Measurements from ENCODE around the gene FOXL3.

FOXL3 gene

DNA sequence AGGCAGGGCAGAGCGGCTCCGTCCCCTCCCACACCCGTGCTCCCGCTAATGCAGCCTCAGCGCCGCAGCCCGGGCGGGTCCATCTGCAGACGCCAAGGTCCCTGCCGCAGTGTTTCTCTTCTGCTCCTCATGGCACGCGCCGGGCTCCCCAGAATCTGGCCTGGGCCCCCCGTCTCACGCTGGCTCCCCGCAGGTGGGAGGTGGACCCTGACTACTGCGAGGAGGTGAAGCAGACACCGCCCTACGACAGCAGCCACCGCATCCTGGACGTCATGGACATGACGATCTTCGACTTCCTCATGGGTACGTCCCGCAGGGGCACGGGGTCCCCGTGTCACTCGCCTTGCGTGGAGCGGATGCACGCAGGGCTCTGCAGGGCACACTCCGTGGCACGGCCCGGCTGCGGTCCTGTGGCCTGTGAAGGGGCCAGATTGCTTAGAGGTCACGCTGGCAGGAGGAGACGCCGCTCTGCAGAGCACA, 33.5 kb upstream of the FOXL3 start:
- H3K27me3 ChIP-seq (replicated peaks; ENCODE audit: control insufficient read depth, insufficient read depth, low read length) = no peaks in the 10 kb centered on the region
- TF ChIP-seq, protein P1, sequence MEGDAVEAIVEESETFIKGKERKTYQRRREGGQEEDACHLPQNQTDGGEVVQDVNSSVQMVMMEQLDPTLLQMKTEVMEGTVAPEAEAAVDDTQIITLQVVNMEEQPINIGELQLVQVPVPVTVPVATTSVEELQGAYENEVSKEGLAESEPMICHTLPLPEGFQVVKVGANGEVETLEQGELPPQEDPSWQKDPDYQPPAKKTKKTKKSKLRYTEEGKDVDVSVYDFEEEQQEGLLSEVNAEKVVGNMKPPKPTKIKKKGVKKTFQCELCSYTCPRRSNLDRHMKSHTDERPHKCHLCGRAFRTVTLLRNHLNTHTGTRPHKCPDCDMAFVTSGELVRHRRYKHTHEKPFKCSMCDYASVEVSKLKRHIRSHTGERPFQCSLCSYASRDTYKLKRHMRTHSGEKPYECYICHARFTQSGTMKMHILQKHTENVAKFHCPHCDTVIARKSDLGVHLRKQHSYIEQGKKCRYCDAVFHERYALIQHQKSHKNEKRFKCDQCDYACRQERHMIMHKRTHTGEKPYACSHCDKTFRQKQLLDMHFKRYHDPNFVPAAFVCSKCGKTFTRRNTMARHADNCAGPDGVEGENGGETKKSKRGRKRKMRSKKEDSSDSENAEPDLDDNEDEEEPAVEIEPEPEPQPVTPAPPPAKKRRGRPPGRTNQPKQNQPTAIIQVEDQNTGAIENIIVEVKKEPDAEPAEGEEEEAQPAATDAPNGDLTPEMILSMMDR (IDR thresholded peaks at IDR 0.05; ENCODE audit: insufficient read depth, low read length, poor library complexity, severe bottlenecking) = no peak
- H3K36me3 ChIP-seq (ENCODE audit: control insufficient read depth, insufficient read depth, low read length) = no peaks in the 10 kb centered on the region
- DNase-seq (ENCODE audit: extremely low read depth, insufficient read length) = no peak
- H3K4me3 ChIP-seq (replicated peaks; ENCODE audit: low read depth, low read length) = no peak overlapping the region

DNA sequence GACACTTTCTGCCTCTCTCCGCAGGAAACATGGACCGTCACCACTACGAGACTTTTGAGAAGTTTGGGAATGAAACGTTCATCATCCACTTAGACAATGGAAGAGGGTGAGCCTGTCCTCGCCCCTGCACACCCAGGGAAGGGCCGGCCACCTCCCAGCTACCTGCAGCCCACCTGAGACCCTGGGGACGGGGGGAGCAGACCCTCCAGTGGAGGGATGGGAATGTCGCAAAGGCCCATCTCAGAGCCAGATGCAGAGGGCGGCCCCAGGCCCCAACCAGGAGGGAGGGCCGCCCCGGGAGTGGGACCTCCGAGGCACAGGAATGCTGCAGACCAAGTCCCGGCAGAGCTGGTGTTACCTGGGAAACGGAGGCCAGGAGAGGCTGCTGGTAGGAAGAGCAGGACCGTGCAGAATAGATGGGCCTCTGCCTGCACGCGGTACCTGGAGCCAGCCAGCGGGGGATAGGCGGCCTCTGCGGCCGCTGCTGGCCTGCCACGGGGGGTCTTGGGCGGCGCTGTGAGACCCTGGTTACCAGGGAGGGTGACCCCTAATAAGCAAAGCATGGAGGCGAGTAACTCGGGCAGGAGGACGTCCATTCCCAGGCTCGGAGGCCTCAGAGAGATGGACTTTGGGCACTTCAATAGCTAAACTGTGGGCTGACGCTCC, 32.9 kb upstream of the FOXL3 start:
- Histone ChIP-seq H3K36me3 (ENCODE audit: control insufficient read depth, insufficient read depth, low read length) (no peaks in the 10 kb centered on the region), H3K27me3 (replicated peaks; ENCODE audit: control insufficient read depth, insufficient read depth, low read length) (no peaks in the 10 kb centered on the region), H3K4me3 (replicated peaks; ENCODE audit: low read depth, low read length) (no peak overlapping the region)
- DNase-seq (ENCODE audit: extremely low read depth, insufficient read length) = no peak
- TF ChIP-seq, protein P1 (IDR thresholded peaks at IDR 0.05; ENCODE audit: insufficient read depth, low read length, poor library complexity, severe bottlenecking) = no peak

DNA sequence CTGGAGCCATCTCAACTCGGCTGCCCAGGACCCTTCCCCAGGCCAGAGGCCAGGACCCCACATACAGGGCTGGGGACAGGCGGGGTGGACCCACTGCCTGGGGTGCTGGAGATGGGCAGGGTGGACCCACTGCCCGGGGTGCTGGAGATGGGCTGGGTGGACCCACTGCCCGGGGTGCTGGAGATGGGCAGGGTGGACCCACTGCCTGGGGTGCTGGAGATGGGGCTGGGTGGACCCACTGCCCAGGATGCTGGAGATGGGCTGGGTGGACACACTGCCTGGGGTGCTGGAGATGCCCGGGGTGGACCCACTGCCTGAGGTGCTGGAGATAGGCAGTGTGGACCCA, 32.4 kb upstream of the FOXL3 start:
- DNase-seq (ENCODE audit: extremely low read depth, insufficient read length) = no peak
- Histone ChIP-seq H3K4me3 (replicated peaks; ENCODE audit: low read depth, low read length) (no peak overlapping the region), H3K36me3 (ENCODE audit: control insufficient read depth, insufficient read depth, low read length) (no peaks in the 10 kb centered on the region)

DNA sequence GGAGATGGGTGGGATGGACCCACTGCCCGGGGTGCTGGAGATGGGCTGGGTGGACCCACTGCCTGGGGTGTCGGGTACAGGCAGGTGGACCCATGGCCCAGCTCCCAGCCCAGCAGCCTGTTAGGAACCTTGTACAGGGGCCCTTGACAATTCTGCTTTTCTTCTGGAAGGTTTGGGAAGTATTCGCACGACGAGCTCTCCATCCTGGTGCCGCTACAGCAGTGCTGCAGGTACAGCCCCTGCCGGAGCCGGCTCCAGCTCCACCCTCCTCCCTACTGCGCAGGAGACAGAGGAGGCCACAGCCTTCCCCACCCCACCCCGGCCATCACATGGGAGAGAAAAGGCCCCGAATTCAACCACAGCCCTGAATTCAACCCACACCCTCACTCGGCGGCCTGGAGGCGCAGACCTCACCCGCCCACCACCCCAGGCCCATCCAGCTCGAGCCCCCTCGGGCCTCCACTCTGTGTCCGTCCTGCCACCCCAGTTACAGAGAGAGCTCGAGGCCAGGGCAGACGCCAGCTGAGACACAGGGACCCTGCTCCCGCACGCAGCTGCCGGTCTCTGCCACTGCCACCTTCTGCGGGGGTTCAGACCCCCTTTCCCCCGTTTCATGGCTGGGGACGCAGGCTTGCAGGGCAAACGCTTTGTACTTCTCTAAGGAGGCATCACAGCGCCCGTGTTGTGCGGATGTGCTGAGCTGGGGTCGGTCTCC, 31.3 kb upstream of the FOXL3 start:
- DNase-seq (ENCODE audit: extremely low read depth, insufficient read length) = no peak
- TF ChIP-seq, protein P1 (IDR thresholded peaks at IDR 0.05; ENCODE audit: insufficient read depth, low read length, poor library complexity, severe bottlenecking) = no peak
- Histone ChIP-seq H3K27me3 (replicated peaks; ENCODE audit: control insufficient read depth, insufficient read depth, low read length) (no peaks in the 10 kb centered on the region), H3K36me3 (ENCODE audit: control insufficient read depth, insufficient read depth, low read length) (no peaks in the 10 kb centered on the region), H3K4me3 (replicated peaks; ENCODE audit: low read depth, low read length) (no peak overlapping the region)

More for the DNA sequence above, 32.4 kb upstream of the FOXL3 start:
- H3K27me3 ChIP-seq (replicated peaks; ENCODE audit: control insufficient read depth, insufficient read depth, low read length) = no peaks in the 10 kb centered on the region
- TF ChIP-seq, protein P1 (IDR thresholded peaks at IDR 0.05; ENCODE audit: insufficient read depth, low read length, poor library complexity, severe bottlenecking) = no peak

DNA sequence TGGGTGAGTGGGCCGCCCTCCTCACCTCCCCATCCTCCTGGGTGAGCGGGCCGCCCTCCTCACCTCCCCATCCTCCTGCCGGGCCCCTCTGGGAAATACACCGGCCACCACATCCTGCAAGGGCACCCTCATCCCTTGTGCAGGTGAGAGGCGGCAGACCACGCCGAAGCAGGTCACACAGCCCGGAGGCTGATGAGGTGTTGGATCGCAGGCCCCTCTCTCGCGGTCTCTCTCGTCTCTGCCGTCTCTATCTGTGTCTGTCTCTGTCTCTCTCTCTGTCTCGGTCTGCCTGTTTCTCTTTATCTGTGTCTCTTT, 30.8 kb upstream of the FOXL3 start:
- TF ChIP-seq, protein P1 (IDR thresholded peaks at IDR 0.05; ENCODE audit: insufficient read depth, low read length, poor library complexity, severe bottlenecking) = no peak

More for the DNA sequence above, 30.8 kb upstream of the FOXL3 start:
- no peak overlapping the region for H3K4me3 ChIP-seq (replicated peaks; ENCODE audit: low read depth, low read length)
- no peaks in the 10 kb centered on the region for H3K27me3 ChIP-seq (replicated peaks; ENCODE audit: control insufficient read depth, insufficient read depth, low read length)
- DNase-seq (ENCODE audit: extremely low read depth, insufficient read length) = no peak
- H3K36me3 ChIP-seq (ENCODE audit: control insufficient read depth, insufficient read depth, low read length) = no peaks in the 10 kb centered on the region

Measured in GM06990 (cell line).